Heart left ventricle (tissue), 13 donors: ENCODE measurements around the gene UBIAD1.

Source experiments
- CTCF ChIP-seq, 12 donors: fragments of 200-600 bp; sonication (generic) in 4 of 12; IDR thresholded peaks; one replicate each; pipeline versions ENCODE4 v1.5.0 to v1.8.0; 2018 to 2022; ENCODE audit warnings: antibody characterized with exemption in 12 of 12, mild to moderate bottlenecking in 5 of 12
- POLR2A ChIP-seq, 2 donors: fragments of 450-650 bp; IDR thresholded peaks; one replicate each; pipeline ENCODE4 v1.6.1; 2017; ENCODE audit warnings: antibody characterized with exemption in 2 of 2, mild to moderate bottlenecking in 2 of 2, moderate library complexity in 2 of 2
- donor health status: ischemic (EF 13 %, LVEDD 7.1; RV severe dilation, severe dysfunction).
- donor health status: DM: no; HTN: yes; CAD: no.
- donor health status: DM: no; HTN: no; CAD: no.
- donor health status: ischemic (EF 25% LVEDD 6.9; RV normal size, moderate dysfunction).
- donor health status: ischemic (EF 25% LVEDD 5.7; RV mildly dilated, moderate dysfunction).
- donor health status: ischemic (EF 35%, LVEDD 5.7; RV mildly dilated, moderate dysfunction).
- donor health status: nonischemic (EF 11% LVEDD 7.7; RV severe dilation, severe dysfunction).
- donor health status: DM: yes; HTN: yes; CAD: no.
- donor health status: PGD.
- donor health status: ischemic (EF 29% LVEDD 5.4; RV normal size, mild dysfunction).
- donor health status: nonischemic (EF 23%, LVEDD 6.1; RV moderate dilation, normal function).

DNA sequence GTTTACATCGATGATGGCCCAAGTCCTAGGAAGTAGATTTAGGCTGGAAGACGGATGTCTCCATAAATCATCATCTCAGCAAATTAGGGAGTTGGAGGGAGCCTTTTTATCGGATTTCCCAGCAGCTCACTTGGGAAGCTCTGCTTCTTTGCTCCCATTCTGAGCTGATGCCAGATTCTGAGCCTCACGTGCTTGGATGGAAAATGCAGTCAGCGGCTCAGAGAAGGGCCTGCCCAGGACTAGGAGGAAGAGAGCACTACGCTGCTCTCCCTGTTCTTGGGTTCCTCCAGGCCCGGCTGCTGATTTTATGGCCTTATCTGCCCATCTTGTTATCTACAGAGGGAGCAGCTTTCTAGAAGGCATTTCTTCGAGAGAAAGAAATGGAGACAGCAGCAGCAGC, 42.0 kb downstream of the UBIAD1 start:
- TF ChIP-seq POLR2A (IDR thresholded peaks at IDR 0.05) (no peak), CTCF (IDR thresholded peaks at IDR 0.05) (no peak)
